Loucy (cell line): ENCODE results near the gene AMIGO2.

Source experiments
- H2AFZ ChIP-seq: fragments of 200-600 bp; sonication (generic); 2 replicates; pipeline ENCODE4 v1.6.0; 2016; ENCODE audit warnings: antibody characterized with exemption, mild to moderate bottlenecking, low read length, moderate library complexity
- H3F3A ChIP-seq: fragments of 200-600 bp; 2 replicates; pipeline ENCODE4 v1.6.0; 2016; ENCODE audit warnings: antibody characterized with exemption, low read depth, mild to moderate bottlenecking
- H3K27me3 ChIP-seq: fragments of 200-600 bp; sonication (generic); 2 replicates; pipeline ENCODE4 v1.6.1; 2014; ENCODE audit warnings: low read length, mild to moderate bottlenecking; ENCODE audit not compliant: insufficient read depth, poor library complexity, severe bottlenecking
- H3K36me3 ChIP-seq: fragments of 200-600 bp; sonication (generic); 2 replicates; pipeline ENCODE4 v1.6.1; 2016; ENCODE audit warnings: low read length; ENCODE audit not compliant: insufficient read depth
- H3K4me1 ChIP-seq: fragments of 200-600 bp; sonication (generic); 2 replicates; pipeline ENCODE4 v1.5.1; 2014; ENCODE audit warnings: low read length, mild to moderate bottlenecking; ENCODE audit not compliant: insufficient read depth, poor library complexity, severe bottlenecking
- H3K4me2 ChIP-seq: fragments of 200-600 bp; sonication (generic); 2 replicates; pipeline ENCODE4 v1.6.0; 2014; ENCODE audit warnings: antibody characterized with exemption, low read length, low read depth, mild to moderate bottlenecking; ENCODE audit not compliant: poor library complexity, severe bottlenecking
- H3K4me3 ChIP-seq: fragments of 200-600 bp; sonication (generic); 2 replicates; pipeline ENCODE4 v1.5.1; 2014; ENCODE audit warnings: low read length, mild to moderate bottlenecking, mixed read lengths; ENCODE audit not compliant: poor library complexity, severe bottlenecking
- H3K79me2 ChIP-seq: fragments of 200-600 bp; sonication (generic); 2 replicates; pipeline ENCODE4 v1.6.1; 2014; ENCODE audit warnings: low read length; ENCODE audit not compliant: insufficient read depth
- H3K9ac ChIP-seq: fragments of 200-600 bp; sonication (generic); 2 replicates; pipeline ENCODE4 v1.6.0; 2014; ENCODE audit warnings: mild to moderate bottlenecking, low read depth, low read length, moderate library complexity; ENCODE audit not compliant: poor library complexity, severe bottlenecking
- H3K9me2 ChIP-seq: fragments of 200-600 bp; sonication (generic); replicated peaks from 2 replicates; pipeline ENCODE4 v1.6.1; 2016; ENCODE audit warnings: low read depth, low read length, mixed read lengths
- H3K9me3 ChIP-seq: fragments of 200-600 bp; sonication (generic); 2 replicates; pipeline ENCODE4 v1.6.1; 2014; ENCODE audit warnings: mild to moderate bottlenecking, antibody characterized with exemption, low read length, low read depth; ENCODE audit not compliant: insufficient read depth
- H4K20me1 ChIP-seq: fragments of 200-600 bp; sonication (generic); 2 replicates; pipeline ENCODE4 v1.6.0; 2014; ENCODE audit warnings: antibody characterized with exemption, low read length, mild to moderate bottlenecking; ENCODE audit not compliant: insufficient read depth, poor library complexity, severe bottlenecking
- CTCF ChIP-seq: fragments of 200-600 bp; sonication (generic); conservative IDR thresholded peaks from 2 replicates; pipeline ENCODE4 v1.5.1; 2014; ENCODE audit warnings: mild to moderate bottlenecking, antibody characterized with exemption, low read length
- EZH2phosphoT487 ChIP-seq: fragments of 200-600 bp; IDR thresholded peaks from 2 replicates; pipeline ENCODE4 v1.6.1; 2018; ENCODE audit warnings: antibody characterized with exemption, mild to moderate bottlenecking, moderate library complexity, borderline replicate concordance

Gene AMIGO2

GRCh38 chr12:47029903-47030302 lies 49.9 kb downstream of the AMIGO2 start:
- Histone ChIP-seq H3K4me1 (no peaks in the 10 kb centered on the region), H2AFZ (no peak overlapping the region), H3K27me3 (no peaks in the 10 kb centered on the region), H3K9me3 (no peaks in the 10 kb centered on the region), H3K9ac (no peak overlapping the region), H3K36me3 (no peaks in the 10 kb centered on the region), H3K79me2 (no peaks in the 10 kb centered on the region), H3K9me2 (no peaks in the 10 kb centered on the region), H3K4me2 (no peak overlapping the region), H3K4me3 (no peak overlapping the region), H4K20me1 (no peaks in the 10 kb centered on the region), H3F3A (no peaks in the 10 kb centered on the region)
- no peak for TF ChIP-seq CTCF
- no peak for TF ChIP-seq EZH2phosphoT487

- Histone ChIP-seq H3K79me2 (no peaks in the 10 kb centered on the region), H3K36me3 (no peaks in the 10 kb centered on the region), H3K9ac (no peak overlapping the region), H3F3A (no peaks in the 10 kb centered on the region), H3K4me1 (no peaks in the 10 kb centered on the region), H4K20me1 (no peaks in the 10 kb centered on the region), H3K4me3 (no peak overlapping the region), H3K4me2 (no peak overlapping the region), H3K27me3 (no peaks in the 10 kb centered on the region), H2AFZ (no peak overlapping the region), H3K9me3 (no peaks in the 10 kb centered on the region), H3K9me2 (no peaks in the 10 kb centered on the region)
- no peak for TF ChIP-seq EZH2phosphoT487
- no peak for TF ChIP-seq CTCF
These were observed 50.6 kb downstream of the AMIGO2 start for GRCh38 chr12:47028981-47029708.

GRCh38 chr12:47028186-47028585 lies 51.6 kb downstream of the AMIGO2 start:
- no peaks in the 10 kb centered on the region for H3K4me1 ChIP-seq
- H3K27me3 ChIP-seq = no peaks in the 10 kb centered on the region
- no peak overlapping the region for H3K9ac ChIP-seq
- no peaks in the 10 kb centered on the region for H3K79me2 ChIP-seq
- TF ChIP-seq CTCF (no peak), EZH2phosphoT487 (no peak)
- H2AFZ ChIP-seq = no peak overlapping the region
- no peak overlapping the region for H3K4me2 ChIP-seq
- H3F3A ChIP-seq = no peaks in the 10 kb centered on the region
- no peaks in the 10 kb centered on the region for H3K9me2 ChIP-seq
- H4K20me1 ChIP-seq = no peaks in the 10 kb centered on the region
- no peaks in the 10 kb centered on the region for H3K9me3 ChIP-seq
- no peaks in the 10 kb centered on the region for H3K36me3 ChIP-seq
- no peak overlapping the region for H3K4me3 ChIP-seq
